ES-I3 (cell line): ENCODE data around the gene ZNF318.

Experiments used
- H3K36me3 ChIP-seq: 2 replicates; pipeline ENCODE4 v1.6.1; 2013; ENCODE audit warnings: mild to moderate bottlenecking, low read length, control low read depth, moderate library complexity; ENCODE audit not compliant: insufficient read depth
- H3K4me1 ChIP-seq: 2 replicates; pipeline ENCODE4 v1.6.1; 2013; ENCODE audit warnings: mild to moderate bottlenecking, control low read depth, low read length; ENCODE audit not compliant: insufficient read depth
- H3K9ac ChIP-seq: 2 replicates; pipeline ENCODE4 v1.6.1; 2013; ENCODE audit warnings: low read depth, mild to moderate bottlenecking, low read length, moderate library complexity
- H3K9me3 ChIP-seq: 2 replicates; pipeline ENCODE4 v1.6.1; 2013; ENCODE audit warnings: mild to moderate bottlenecking, low read length, moderate library complexity; ENCODE audit not compliant: control insufficient read depth, insufficient read depth

Gene ZNF318

GRCh38 chr6:43294536-43294935, 74.9 kb downstream of the ZNF318 start:
- no peak overlapping the region for H3K9ac ChIP-seq
- H3K9me3 ChIP-seq, result no peaks in the 10 kb centered on the region
- no peaks in the 10 kb centered on the region for H3K36me3 ChIP-seq
- no peaks in the 10 kb centered on the region; the same call in 1 of the 2 replicates for H3K4me1 ChIP-seq

- Histone ChIP-seq H3K4me1 (no peaks in the 10 kb centered on the region; the same call in 1 of the 2 replicates), H3K9me3 (no peaks in the 10 kb centered on the region), H3K36me3 (no peaks in the 10 kb centered on the region), H3K9ac (no peak overlapping the region)
These were observed 75.7 kb downstream of the ZNF318 start for GRCh38 chr6:43293698-43294097.

GRCh38 chr6:43292763-43293318, 76.6 kb downstream of the ZNF318 start:
- H3K9me3 ChIP-seq, result no peaks in the 10 kb centered on the region
- H3K36me3 ChIP-seq, result no peaks in the 10 kb centered on the region
- H3K4me1 ChIP-seq, result peaks cover under 1% of the 10 kb centered on the region; the same call in 1 of the 2 replicates
- no peak overlapping the region for H3K9ac ChIP-seq

- peaks cover 5% of the 10 kb centered on the region; the same call in 1 of the 2 replicates for H3K4me1 ChIP-seq
- no peaks in the 10 kb centered on the region for H3K36me3 ChIP-seq
- H3K9me3 ChIP-seq, result no peaks in the 10 kb centered on the region
- no peak overlapping the region for H3K9ac ChIP-seq
These were observed 77.1 kb downstream of the ZNF318 start for GRCh38 chr6:43292341-43292740.

- Histone ChIP-seq H3K9me3 (no peaks in the 10 kb centered on the region), H3K4me1 (peaks cover 10% of the 10 kb centered on the region; the same call in 1 of the 2 replicates), H3K36me3 (no peaks in the 10 kb centered on the region), H3K9ac (no peak overlapping the region)
These were observed 77.7 kb downstream of the ZNF318 start for GRCh38 chr6:43291708-43292107.

- H3K4me1 ChIP-seq, result peaks cover 12% of the 10 kb centered on the region; the same call in 1 of the 2 replicates
- no peak overlapping the region for H3K9ac ChIP-seq
- H3K9me3 ChIP-seq, result no peaks in the 10 kb centered on the region
- H3K36me3 ChIP-seq, result no peaks in the 10 kb centered on the region
These were observed 78.5 kb downstream of the ZNF318 start for GRCh38 chr6:43290905-43291355.

GRCh38 chr6:43290339-43290904, 79.0 kb downstream of the ZNF318 start:
- Histone ChIP-seq H3K9me3 (no peaks in the 10 kb centered on the region), H3K36me3 (no peaks in the 10 kb centered on the region), H3K4me1 (peaks cover 12% of the 10 kb centered on the region; the same call in 1 of the 2 replicates), H3K9ac (no peak overlapping the region)

- Histone ChIP-seq H3K9me3 (no peaks in the 10 kb centered on the region), H3K4me1 (peaks cover 12% of the 10 kb centered on the region; the same call in 1 of the 2 replicates), H3K36me3 (no peaks in the 10 kb centered on the region), H3K9ac (no peak overlapping the region)
These were observed 81.4 kb downstream of the ZNF318 start for GRCh38 chr6:43287717-43288679.

- Histone ChIP-seq H3K4me1 (peaks cover 12% of the 10 kb centered on the region; the same call in 1 of the 2 replicates), H3K9ac (no peak overlapping the region), H3K36me3 (no peaks in the 10 kb centered on the region), H3K9me3 (no peaks in the 10 kb centered on the region)
These were observed 82.3 kb downstream of the ZNF318 start for GRCh38 chr6:43286980-43287716.

- no peak overlapping the region for H3K9ac ChIP-seq
- H3K9me3 ChIP-seq, result no peaks in the 10 kb centered on the region
- H3K36me3 ChIP-seq, result no peaks in the 10 kb centered on the region
- H3K4me1 ChIP-seq, result peaks cover 12% of the 10 kb centered on the region; the same call in 1 of the 2 replicates
These were observed 82.9 kb downstream of the ZNF318 start for GRCh38 chr6:43286456-43286979.
